GM12892 (cell line): Measurements from ENCODE around the gene TNS2.

Source experiments
- POLR2A ChIP-seq: IDR thresholded peaks from 2 replicates; pipeline ENCODE4 v1.6.1; 2011; ENCODE audit warnings: low read depth, low read length, control low read depth
- POLR2AphosphoS5 ChIP-seq: IDR thresholded peaks from 2 replicates; pipeline ENCODE4 v1.6.1; 2011; ENCODE audit warnings: low read depth, low read length, control low read depth
- TAF1 ChIP-seq: IDR thresholded peaks from 2 replicates; pipeline ENCODE4 v1.6.1; 2011; ENCODE audit warnings: low read depth, mild to moderate bottlenecking, control low read depth, low read length, borderline replicate concordance

- TF ChIP-seq POLR2A (no peak), POLR2AphosphoS5 (no peak), TAF1 (no peak)
These were observed 40.7 kb downstream of the TNS2 start for GRCh38 chr12:53090554-53090953.
